ENCODE results near the gene KLK13.

DNA sequence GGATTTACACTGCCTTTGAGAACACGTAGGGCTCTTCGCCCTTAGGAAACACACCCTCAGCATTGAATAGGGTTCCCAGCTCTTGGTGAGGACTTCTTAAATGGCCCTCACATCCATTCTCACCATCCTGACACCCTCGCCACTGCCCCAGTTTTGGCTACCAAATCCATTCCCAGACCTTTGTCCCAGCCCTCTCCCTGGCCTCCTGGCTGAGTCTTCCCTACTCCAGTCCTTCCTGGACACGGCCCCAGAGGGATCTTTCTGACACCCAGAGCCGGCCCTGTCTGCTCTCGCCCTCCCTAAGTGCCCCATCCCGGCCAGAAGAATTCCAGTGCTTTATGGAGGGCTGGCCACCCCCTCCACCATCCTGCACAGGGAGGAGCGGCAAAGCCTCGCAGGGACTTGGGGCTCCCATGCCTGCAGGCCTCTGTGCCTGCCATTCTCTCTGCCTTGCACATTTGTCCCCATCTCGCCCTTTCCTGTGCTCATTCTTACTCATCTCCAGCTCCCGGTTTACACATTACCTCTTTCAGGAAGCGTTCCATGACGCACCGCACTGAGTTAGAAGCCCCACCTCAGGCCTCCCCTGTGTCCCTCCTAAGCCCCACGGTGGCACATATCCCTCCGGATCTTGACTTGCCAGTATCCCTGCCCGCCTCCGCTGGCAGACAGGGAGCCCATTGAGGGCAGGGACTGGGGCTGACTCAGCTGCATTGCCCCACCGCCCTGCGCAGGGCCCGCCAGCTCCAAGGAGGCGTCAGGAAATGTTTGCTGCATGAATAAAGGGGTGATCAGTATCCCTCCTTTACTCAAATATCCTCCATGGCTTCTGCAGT lies 28.8 kb upstream of the KLK13 start:
- TF ChIP-seq, protein P1, sequence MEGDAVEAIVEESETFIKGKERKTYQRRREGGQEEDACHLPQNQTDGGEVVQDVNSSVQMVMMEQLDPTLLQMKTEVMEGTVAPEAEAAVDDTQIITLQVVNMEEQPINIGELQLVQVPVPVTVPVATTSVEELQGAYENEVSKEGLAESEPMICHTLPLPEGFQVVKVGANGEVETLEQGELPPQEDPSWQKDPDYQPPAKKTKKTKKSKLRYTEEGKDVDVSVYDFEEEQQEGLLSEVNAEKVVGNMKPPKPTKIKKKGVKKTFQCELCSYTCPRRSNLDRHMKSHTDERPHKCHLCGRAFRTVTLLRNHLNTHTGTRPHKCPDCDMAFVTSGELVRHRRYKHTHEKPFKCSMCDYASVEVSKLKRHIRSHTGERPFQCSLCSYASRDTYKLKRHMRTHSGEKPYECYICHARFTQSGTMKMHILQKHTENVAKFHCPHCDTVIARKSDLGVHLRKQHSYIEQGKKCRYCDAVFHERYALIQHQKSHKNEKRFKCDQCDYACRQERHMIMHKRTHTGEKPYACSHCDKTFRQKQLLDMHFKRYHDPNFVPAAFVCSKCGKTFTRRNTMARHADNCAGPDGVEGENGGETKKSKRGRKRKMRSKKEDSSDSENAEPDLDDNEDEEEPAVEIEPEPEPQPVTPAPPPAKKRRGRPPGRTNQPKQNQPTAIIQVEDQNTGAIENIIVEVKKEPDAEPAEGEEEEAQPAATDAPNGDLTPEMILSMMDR (IDR thresholded peaks at IDR 0.05): no peak
- no peak for TF ChIP-seq ZFX (IDR thresholded peaks at IDR 0.05; ENCODE audit: borderline replicate concordance)

Measured in 22Rv1 (cell line).